HCT116 (cell line): Measurements from ENCODE around the gene SIPA1L3. TPM values are rescaled to one million over a fixed set of nuclear protein-coding genes. Genes with fewer than 3 reads are reported as not detected.

Experiments used
- ATAC-seq: fragments of 200-7000 bp; cut with Tn5 transposase; 2 replicates; pipeline ENCODE4 v1.9.1; 2020; ENCODE audit warnings: mild to moderate bottlenecking, moderate library complexity
- BruUV-seq: library from RNA; stranded (reverse); fragments of 400-500 nt; replicated peaks from 2 replicates; lab custom pipeline; 2021; lab: Mats Ljungman, UMichigan
- CTCF ChIA-PET: fragments of 300-600 bp; sonication (Branson Sonifier 250); formaldehyde crosslinking; loops from one replicate; lab custom pipeline; 2021; ENCODE audit warnings: antibody characterized with exemption; lab: Charles Lee
- POLR2A ChIA-PET: fragments of 300-600, 350-600 bp; sonication (Branson Sonifier 250); formaldehyde crosslinking; loops from one replicate; lab custom pipeline; 2021; ENCODE audit warnings: antibody characterized with exemption; lab: Charles Lee
- RAD21 ChIA-PET, 2 experiments: fragments of 300-600 bp; sonication (Branson Sonifier 250); formaldehyde crosslinking; loops; one replicate each; lab custom pipeline; 2023; ENCODE audit warnings: low total read pairs in 2 of 2; ENCODE audit not compliant: uncharacterized antibody in 2 of 2, unreplicated experiment in 2 of 2, low non-redundant PET in 1 of 2; lab: Charles Lee
- DNase-seq: peaks from one replicate; pipeline ENCODE4 v3.0.0-alpha.2; 2010; ENCODE audit warnings: low read depth, low spot score
- H2AFZ ChIP-seq: fragments of 200-600 bp; shearing (Covaris generic), sonication (generic); 2 replicates; pipeline ENCODE4 v1.6.1; 2017; ENCODE audit warnings: low read depth, mixed run types, mixed read lengths, antibody characterized with exemption, low read length; ENCODE audit not compliant: poor library complexity, severe bottlenecking
- H3K27ac ChIP-seq: 2 replicates; pipeline ENCODE4 v1.5.1; 2012; ENCODE audit warnings: low read depth, low read length
- H3K27me3 ChIP-seq: fragments of 200-600 bp; sonication (generic); 2 replicates; pipeline ENCODE4 v1.6.1; 2016; ENCODE audit warnings: mixed run types, low read length, mixed read lengths; ENCODE audit not compliant: insufficient read depth
- H3K36me3 ChIP-seq, 2 experiments: fragments of 200-500 bp in 1 of 2; fragments of 200-600 bp in 1 of 2; sonication (Bioruptor generic) in 1 of 2; sonication (generic) in 1 of 2; 2 replicates each; pipeline versions ENCODE4 v1.5.1 to v1.6.1; 2014 to 2016; ENCODE audit warnings: low read length in 2 of 2, inconsistent platforms in 1 of 2, mixed read lengths in 1 of 2, mixed run types in 1 of 2; ENCODE audit not compliant: insufficient read depth in 2 of 2, control insufficient read depth in 1 of 2
- H3K4me1 ChIP-seq, 2 experiments: fragments of 200-600 bp in 1 of 2; sonication (generic) in 1 of 2; 2 replicates each; pipeline versions ENCODE4 v1.5.1 to v1.6.1; 2012 to 2017; ENCODE audit warnings: low read length in 2 of 2, inconsistent platforms in 1 of 2, mild to moderate bottlenecking in 1 of 2, mixed read lengths in 1 of 2, mixed run types in 1 of 2, moderate library complexity in 1 of 2; ENCODE audit not compliant: insufficient read depth in 2 of 2, control insufficient read depth in 1 of 2
- H3K4me2 ChIP-seq: fragments of 200-600 bp; sonication (generic); 2 replicates; pipeline ENCODE4 v1.6.1; 2017; ENCODE audit warnings: mixed run types, low read length, mixed read lengths
- H3K4me3 ChIP-seq, 2 experiments: fragments of 200-600 bp in 1 of 2; sonication (generic) in 1 of 2; replicated peaks in 1 of 2; 2 replicates each; pipeline ENCODE4 v1.5.1; 2011 to 2016; ENCODE audit warnings: low read length in 2 of 2, control low read depth in 1 of 2, low read depth in 1 of 2, mild to moderate bottlenecking in 1 of 2, mixed read lengths in 1 of 2, mixed run types in 1 of 2
- H3K79me2 ChIP-seq: fragments of 200-600 bp; sonication (generic); 2 replicates; pipeline ENCODE4 v1.6.1; 2017; ENCODE audit warnings: mild to moderate bottlenecking, mixed run types, low read length, moderate library complexity, mixed read lengths; ENCODE audit not compliant: insufficient read depth
- H3K9ac ChIP-seq: fragments of 200-600 bp; sonication (generic); 2 replicates; pipeline ENCODE4 v1.6.1; 2016; ENCODE audit warnings: low read length, mixed read lengths
- H3K9me2 ChIP-seq: fragments of 200-600 bp; sonication (generic), shearing (Covaris generic); 2 replicates; pipeline ENCODE4 v1.6.1; 2017; ENCODE audit warnings: mixed run types, mild to moderate bottlenecking, moderate library complexity; ENCODE audit not compliant: insufficient read depth
- H3K9me3 ChIP-seq, 2 experiments: fragments of 200-500 bp in 1 of 2; fragments of 200-600 bp in 1 of 2; sonication (Bioruptor generic) in 1 of 2; sonication (generic) in 1 of 2; 2 replicates each; pipeline ENCODE4 v1.6.1; 2014 to 2017; ENCODE audit warnings: low read length in 2 of 2, mixed read lengths in 2 of 2, inconsistent platforms in 1 of 2, low read depth in 1 of 2, mild to moderate bottlenecking in 1 of 2, mixed run types in 1 of 2, moderate library complexity in 1 of 2; ENCODE audit not compliant: control insufficient read depth in 1 of 2, insufficient read depth in 1 of 2
- H4K20me1 ChIP-seq: fragments of 200-600 bp; sonication (generic), shearing (Covaris generic); 2 replicates; pipeline ENCODE4 v1.6.1; 2017; ENCODE audit warnings: mixed run types, mild to moderate bottlenecking, moderate library complexity; ENCODE audit not compliant: insufficient read depth
- ATF3 ChIP-seq: IDR thresholded peaks from 2 replicates; pipeline ENCODE4 v1.6.1; 2012
- CBX3 ChIP-seq: IDR thresholded peaks from 2 replicates; pipeline ENCODE4 v1.6.1; 2012; ENCODE audit warnings: low read depth
- CEBPB ChIP-seq: IDR thresholded peaks from 2 replicates; pipeline ENCODE4 v1.6.1; 2012; ENCODE audit warnings: low read depth
- EGR1 ChIP-seq: IDR thresholded peaks from 2 replicates; pipeline ENCODE4 v1.6.1; 2012; ENCODE audit warnings: low read depth
- ELF1 ChIP-seq: IDR thresholded peaks from 2 replicates; pipeline ENCODE4 v1.6.1; 2012; ENCODE audit warnings: low read depth, borderline replicate concordance
- EZH2 ChIP-seq: fragments of 200-600 bp; sonication (generic); IDR thresholded peaks from 2 replicates; pipeline ENCODE4 v1.6.1; 2017; ENCODE audit warnings: antibody characterized with exemption, mixed run types
- FOSL1 ChIP-seq: IDR thresholded peaks from 2 replicates; pipeline ENCODE4 v1.6.1; 2012; ENCODE audit warnings: low read depth
- JUND ChIP-seq: IDR thresholded peaks from 2 replicates; pipeline ENCODE4 v1.6.1; 2012
- POLR2A ChIP-seq: IDR thresholded peaks from 2 replicates; pipeline ENCODE4 v1.7.0; 2011; ENCODE audit warnings: borderline replicate concordance; ENCODE audit not compliant: insufficient read depth, insufficient read length; ENCODE audit errors: extremely low read depth
- POLR2AphosphoS5 ChIP-seq: IDR thresholded peaks from 2 replicates; pipeline ENCODE4 v1.6.1; 2011; ENCODE audit warnings: mild to moderate bottlenecking, low read depth, low read length, moderate library complexity
- RAD21 ChIP-seq: IDR thresholded peaks from 2 replicates; pipeline ENCODE4 v1.6.1; 2012; ENCODE audit warnings: low read depth, mild to moderate bottlenecking
- REST ChIP-seq: IDR thresholded peaks from 2 replicates; pipeline ENCODE4 v1.6.1; 2012; ENCODE audit warnings: low read depth
- SP1 ChIP-seq: IDR thresholded peaks from 2 replicates; pipeline ENCODE4 v1.6.1; 2012; ENCODE audit warnings: low read depth
- TCF7L2 ChIP-seq: IDR thresholded peaks from 2 replicates; pipeline ENCODE4 v1.7.0; 2011; ENCODE audit warnings: borderline replicate concordance, inconsistent platforms; ENCODE audit not compliant: insufficient read depth, insufficient read length; ENCODE audit errors: extremely low read depth
- YY1 ChIP-seq: IDR thresholded peaks from 2 replicates; pipeline ENCODE4 v1.6.1; 2011; ENCODE audit warnings: low read length, low read depth, moderate library complexity, mild to moderate bottlenecking; ENCODE audit not compliant: insufficient replicate concordance; ENCODE audit errors: extremely low read depth
- ZBTB33 ChIP-seq: IDR thresholded peaks from 2 replicates; pipeline ENCODE4 v1.6.1; 2011; ENCODE audit warnings: mild to moderate bottlenecking, low read length, moderate library complexity; ENCODE audit not compliant: insufficient replicate concordance; ENCODE audit errors: extremely low read depth
- ZFX ChIP-seq: fragments of 450-650 bp; IDR thresholded peaks from 2 replicates; pipeline ENCODE4 v1.6.1; 2017
- ZNF274 ChIP-seq: fragments of 200-500 bp; sonication (Bioruptor generic); IDR thresholded peaks from 2 replicates; pipeline ENCODE4 v1.6.1; 2014; ENCODE audit warnings: mild to moderate bottlenecking, low read depth, low read length, inconsistent platforms
- intact Hi-C: fragments of 100-400 bp; cut with micrococcal nuclease; formaldehyde crosslinking; loops from 2 replicates; pipeline ENCODE4 v1.10.0; 2022
- total RNA-seq: library from RNA; stranded (reverse); gene quantifications from one replicate; pipeline ENCODE4 v1.2.1, GENCODE V29; 2021; ENCODE audit not compliant: unreplicated experiment
- TF ChIP-seq, protein P1 (sequence below), 3 experiments: fragments of 200-600 bp in 1 of 3; sonication (generic) in 1 of 3; IDR thresholded peaks in 2 of 3; conservative IDR thresholded peaks in 1 of 3; 2 replicates each; pipeline ENCODE4 v1.5.1; 2012 to 2017; ENCODE audit warnings: low read depth in 2 of 3, low read length in 2 of 3, antibody characterized with exemption in 1 of 3, borderline replicate concordance in 1 of 3, control low read depth in 1 of 3, mild to moderate bottlenecking in 1 of 3, mixed read lengths in 1 of 3, mixed run types in 1 of 3, moderate library complexity in 1 of 3; ENCODE audit not compliant: insufficient read depth in 1 of 3

Gene SIPA1L3
- total RNA-seq, 1 experiment from 2014 or later, result 41.8 TPM

DNA sequence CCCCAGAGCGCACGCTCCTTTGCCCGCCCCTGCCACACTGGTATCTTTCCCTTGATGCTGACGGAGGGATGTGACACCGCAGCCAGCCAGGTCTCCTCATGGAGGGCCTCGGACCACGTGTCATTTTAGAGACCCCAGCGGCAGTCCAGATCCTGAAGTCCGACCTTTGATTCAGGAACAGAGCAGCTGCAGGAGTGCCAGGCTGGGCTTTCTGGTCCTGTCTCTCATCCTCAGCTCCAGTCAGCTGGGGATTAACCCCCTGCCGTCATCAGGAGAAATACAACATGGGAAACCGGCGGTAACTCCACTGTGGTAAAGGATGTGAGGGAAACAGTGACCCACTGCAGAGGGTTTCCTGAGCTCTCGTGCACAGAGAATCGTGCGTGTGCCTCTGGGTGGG lies 140.6 kb downstream of the SIPA1L3 start:
- no peaks in the 10 kb centered on the region for H4K20me1 ChIP-seq
- no peaks in the 10 kb centered on the region for H3K9me2 ChIP-seq
- RAD21 ChIA-PET, result no interaction called here
- BruUV-seq, result no TSS peak
- TF ChIP-seq, protein P1, sequence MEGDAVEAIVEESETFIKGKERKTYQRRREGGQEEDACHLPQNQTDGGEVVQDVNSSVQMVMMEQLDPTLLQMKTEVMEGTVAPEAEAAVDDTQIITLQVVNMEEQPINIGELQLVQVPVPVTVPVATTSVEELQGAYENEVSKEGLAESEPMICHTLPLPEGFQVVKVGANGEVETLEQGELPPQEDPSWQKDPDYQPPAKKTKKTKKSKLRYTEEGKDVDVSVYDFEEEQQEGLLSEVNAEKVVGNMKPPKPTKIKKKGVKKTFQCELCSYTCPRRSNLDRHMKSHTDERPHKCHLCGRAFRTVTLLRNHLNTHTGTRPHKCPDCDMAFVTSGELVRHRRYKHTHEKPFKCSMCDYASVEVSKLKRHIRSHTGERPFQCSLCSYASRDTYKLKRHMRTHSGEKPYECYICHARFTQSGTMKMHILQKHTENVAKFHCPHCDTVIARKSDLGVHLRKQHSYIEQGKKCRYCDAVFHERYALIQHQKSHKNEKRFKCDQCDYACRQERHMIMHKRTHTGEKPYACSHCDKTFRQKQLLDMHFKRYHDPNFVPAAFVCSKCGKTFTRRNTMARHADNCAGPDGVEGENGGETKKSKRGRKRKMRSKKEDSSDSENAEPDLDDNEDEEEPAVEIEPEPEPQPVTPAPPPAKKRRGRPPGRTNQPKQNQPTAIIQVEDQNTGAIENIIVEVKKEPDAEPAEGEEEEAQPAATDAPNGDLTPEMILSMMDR (IDR thresholded peaks at IDR 0.05 in 2 of 3, conservative IDR thresholded peaks at IDR 0.05 in 1 of 3; ENCODE audit: borderline replicate concordance in 1 of 3, insufficient read depth in 1 of 3, low read depth in 2 of 3, low read length in 2 of 3), result no peak
- no peak for TF ChIP-seq ZNF274
- TF ChIP-seq CBX3, result no peak
- TF ChIP-seq SP1, result no peak
- TF ChIP-seq EGR1, result no peak
- TF ChIP-seq POLR2A, result no peak
- no peak for TF ChIP-seq ELF1
- TF ChIP-seq ZBTB33, result no peak
- no peak for TF ChIP-seq POLR2AphosphoS5
- TF ChIP-seq ZFX, result no peak
- no peak for TF ChIP-seq ATF3
- TF ChIP-seq JUND, result no peak
- TF ChIP-seq FOSL1, result no peak
- no peak for TF ChIP-seq EZH2
- TF ChIP-seq REST, result no peak
- no peak for TF ChIP-seq YY1
- TF ChIP-seq TCF7L2, result no peak
- no peak for TF ChIP-seq RAD21
- no peak for TF ChIP-seq CEBPB
- TF ChIP-seq, all 23 proteins: peak for 0
- Histone ChIP-seq H3K27ac (no peak overlapping the region), H3K9ac (no peak overlapping the region), H2AFZ (no peak overlapping the region), H3K27me3 (no peaks in the 10 kb centered on the region), H3K4me3 (no peak overlapping the region), H3K79me2 (peaks cover 10% of the 10 kb centered on the region; the same call in 1 of the 2 replicates), H3K4me1 (no peaks in the 10 kb centered on the region), H3K36me3 (no peaks in the 10 kb centered on the region), H3K9me3 (no peaks in the 10 kb centered on the region), H3K4me2 (no peak overlapping the region)
- DNase-seq (no peak), ATAC-seq (no peak)
- intact Hi-C loops, result no loop called here
- ChIA-PET POLR2A (no interaction called here), CTCF (no interaction called here)
